Erythroblast (primary cell): ENCODE measurements around the gene RTN4R.

Source experiments
- GATA1 ChIP-seq: IDR thresholded peaks from 2 replicates; pipeline ENCODE4 v1.6.1; 2011; ENCODE audit warnings: low read depth, mild to moderate bottlenecking, control low read depth, low read length, moderate library complexity
- POLR2A ChIP-seq: IDR thresholded peaks from 2 replicates; pipeline ENCODE4 v1.6.1; 2011; ENCODE audit warnings: mild to moderate bottlenecking, low read length

GRCh38 chr22:20192972-20193760 is 75.0 kb downstream of the RTN4R start:
- TF ChIP-seq POLR2A, result no peak
- TF ChIP-seq GATA1, result no peak
